Measurements from ENCODE around the gene NFIA.

DNA sequence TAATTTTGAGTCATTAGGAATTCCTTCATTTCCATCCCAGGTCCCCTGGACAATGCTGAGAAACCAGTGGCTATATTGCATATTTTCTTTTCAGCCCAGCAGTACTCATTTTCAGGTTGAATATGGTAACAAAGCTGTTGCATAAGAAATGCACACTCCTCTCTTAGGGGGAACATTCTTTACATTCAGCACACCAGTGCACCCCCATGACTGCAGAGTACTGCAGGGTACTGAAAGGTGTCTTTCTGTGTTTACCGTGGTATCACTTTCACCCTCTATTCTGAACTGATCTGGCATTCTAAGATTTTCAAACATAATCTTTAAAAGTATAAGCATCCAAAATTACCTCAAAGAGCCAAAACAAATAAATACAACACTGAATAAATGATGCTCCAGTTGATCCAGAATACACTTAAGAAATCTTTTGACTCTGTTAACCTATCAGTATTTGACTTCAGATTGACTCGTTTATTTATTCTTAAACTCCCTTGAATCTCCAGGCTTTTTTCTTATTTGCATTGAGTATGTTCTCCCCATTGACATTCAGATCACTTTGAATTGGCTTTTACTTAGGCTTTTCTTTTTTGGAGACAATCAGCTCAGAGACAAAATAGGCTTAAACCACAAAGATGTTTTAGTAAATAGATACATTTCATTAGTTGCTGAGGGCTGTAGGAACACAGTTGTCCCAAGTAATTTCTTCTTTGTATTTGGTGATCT, 213.6 kb downstream of the NFIA start:
- TF ChIP-seq, protein P1, sequence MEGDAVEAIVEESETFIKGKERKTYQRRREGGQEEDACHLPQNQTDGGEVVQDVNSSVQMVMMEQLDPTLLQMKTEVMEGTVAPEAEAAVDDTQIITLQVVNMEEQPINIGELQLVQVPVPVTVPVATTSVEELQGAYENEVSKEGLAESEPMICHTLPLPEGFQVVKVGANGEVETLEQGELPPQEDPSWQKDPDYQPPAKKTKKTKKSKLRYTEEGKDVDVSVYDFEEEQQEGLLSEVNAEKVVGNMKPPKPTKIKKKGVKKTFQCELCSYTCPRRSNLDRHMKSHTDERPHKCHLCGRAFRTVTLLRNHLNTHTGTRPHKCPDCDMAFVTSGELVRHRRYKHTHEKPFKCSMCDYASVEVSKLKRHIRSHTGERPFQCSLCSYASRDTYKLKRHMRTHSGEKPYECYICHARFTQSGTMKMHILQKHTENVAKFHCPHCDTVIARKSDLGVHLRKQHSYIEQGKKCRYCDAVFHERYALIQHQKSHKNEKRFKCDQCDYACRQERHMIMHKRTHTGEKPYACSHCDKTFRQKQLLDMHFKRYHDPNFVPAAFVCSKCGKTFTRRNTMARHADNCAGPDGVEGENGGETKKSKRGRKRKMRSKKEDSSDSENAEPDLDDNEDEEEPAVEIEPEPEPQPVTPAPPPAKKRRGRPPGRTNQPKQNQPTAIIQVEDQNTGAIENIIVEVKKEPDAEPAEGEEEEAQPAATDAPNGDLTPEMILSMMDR (IDR thresholded peaks at IDR 0.05), result no peak
- no peak for TF ChIP-seq POLR2AphosphoS5 (IDR thresholded peaks at IDR 0.05; ENCODE audit: low read depth, low read length)

Measured in Panc1 (cell line).